HG02759 (cell line): ENCODE measurements around the gene MTHFD2L.
"Not testable (repeated sequence)": the region's sequence is repeated elsewhere in the genome, so short reads cannot be mapped to it uniquely, and the experiment has no call there.

Experiments
- ATAC-seq: cut with Tn5 transposase; IDR thresholded peaks from one replicate; pipeline ENCODE4 v1.9.1; 2021; ENCODE audit warnings: mild to moderate bottlenecking, moderate library complexity; ENCODE audit not compliant: unreplicated experiment

The MTHFD2L gene

GRCh38 chr4:74132188-74132587, 25.7 kb upstream of the MTHFD2L start:
- ATAC-seq, result not testable (repeated sequence)

DNA sequence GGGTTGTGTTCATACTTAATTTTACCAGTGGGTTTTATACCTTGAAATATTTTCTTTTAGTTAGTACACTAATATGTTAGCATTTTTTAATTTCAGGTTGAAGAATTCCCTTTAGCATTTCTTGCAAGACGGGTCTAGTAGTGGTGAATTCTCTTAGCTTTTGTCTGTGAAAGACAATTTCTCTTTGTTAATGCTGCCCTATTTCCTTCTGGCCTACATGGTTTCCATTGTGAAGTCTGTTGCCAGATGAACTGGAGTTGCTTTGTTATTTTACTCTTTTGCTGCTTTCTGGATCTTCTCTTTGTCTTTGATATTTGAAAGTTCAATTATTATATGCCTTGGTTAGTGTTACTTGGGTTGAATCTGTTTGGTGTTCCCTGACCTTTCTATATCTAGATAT, 25.0 kb upstream of the MTHFD2L start:
- no peak for ATAC-seq

- no peak for ATAC-seq
Observed at GRCh38 chr4:74133786-74134499, 24.0 kb upstream of the MTHFD2L start.

DNA sequence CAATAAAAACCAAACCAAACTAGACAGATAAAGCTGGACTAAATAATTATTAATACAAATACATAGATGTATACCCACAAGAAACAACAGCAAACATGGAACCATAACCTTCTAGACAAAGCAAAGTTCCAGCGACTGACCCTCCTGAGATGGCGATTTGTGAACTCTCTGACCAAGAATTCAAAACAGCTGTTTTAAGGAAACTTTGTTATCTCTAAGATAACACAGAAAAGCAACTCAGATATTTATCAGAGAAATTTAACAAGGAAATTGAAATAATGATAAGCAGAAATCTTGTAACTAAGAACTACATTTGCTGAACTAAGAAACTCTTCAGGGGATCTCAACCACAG, 23.4 kb upstream of the MTHFD2L start:
- no peak for ATAC-seq

DNA sequence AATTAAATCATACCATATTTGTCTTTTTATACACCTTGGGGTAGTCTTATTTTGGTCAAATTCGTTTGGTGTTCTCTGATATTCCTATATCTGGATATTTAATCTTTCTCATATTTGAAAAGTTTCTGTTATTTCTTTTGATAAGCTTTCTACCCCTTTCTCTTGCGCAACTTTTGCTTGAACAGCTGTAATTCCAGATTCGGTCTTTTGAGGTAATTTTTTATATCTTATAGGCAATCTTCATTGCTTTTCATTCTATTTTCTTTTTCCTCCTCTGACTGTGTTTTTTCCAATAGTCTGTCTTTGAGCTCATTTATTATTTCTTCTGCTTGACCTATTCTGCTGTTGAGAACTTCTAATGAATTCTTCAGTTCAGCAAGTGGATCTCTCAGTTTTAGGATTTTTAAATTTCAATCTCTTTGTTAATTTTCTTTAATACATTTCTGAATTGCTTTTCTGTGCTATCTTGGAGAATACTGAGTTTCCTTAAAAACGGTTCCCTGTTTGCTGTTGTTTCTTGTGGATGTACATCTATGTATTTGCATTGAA, 11.3 kb upstream of the MTHFD2L start:
- no peak for ATAC-seq

- ATAC-seq, result no peak
Observed at GRCh38 chr4:74148205-74148604, 9.7 kb upstream of the MTHFD2L start.

GRCh38 chr4:74152836-74153235, 5.1 kb upstream of the MTHFD2L start:
- ATAC-seq, result no peak

- no peak for ATAC-seq
Observed at GRCh38 chr4:74156521-74156920, 1.4 kb upstream of the MTHFD2L start.

DNA sequence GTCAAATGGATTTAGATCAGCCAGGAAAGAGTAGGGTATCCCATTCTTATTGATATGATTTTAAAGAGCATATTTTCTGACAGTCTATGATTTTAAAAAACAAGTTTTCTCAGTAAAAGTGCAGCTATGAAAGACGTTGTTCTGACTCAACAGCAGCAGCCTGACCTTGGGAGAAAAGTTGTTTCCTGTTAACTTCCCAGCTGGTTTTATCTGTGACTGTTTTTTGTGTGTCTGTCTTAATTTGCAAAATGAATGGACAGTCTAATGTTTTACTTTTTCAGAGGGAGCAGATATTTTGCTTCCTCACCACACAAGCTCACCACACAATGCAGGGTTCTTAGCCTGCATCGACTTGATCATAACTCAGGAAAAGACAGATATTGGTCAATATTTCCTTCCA, 764 bp upstream of the MTHFD2L start:
- no peak for ATAC-seq

GRCh38 chr4:74158466-74159142, 686 bp downstream of the MTHFD2L start:
- no peak for ATAC-seq

GRCh38 chr4:74159143-74159709, 1.3 kb downstream of the MTHFD2L start:
- no peak for ATAC-seq

GRCh38 chr4:74161666-74162450, 3.9 kb downstream of the MTHFD2L start:
- ATAC-seq, result no peak

- ATAC-seq, result no peak
Observed at GRCh38 chr4:74166135-74166534, 8.2 kb downstream of the MTHFD2L start.

- ATAC-seq, result no peak
Observed at GRCh38 chr4:74166818-74167217, 8.9 kb downstream of the MTHFD2L start.

GRCh38 chr4:74167585-74167984, 9.7 kb downstream of the MTHFD2L start:
- ATAC-seq, result no peak

DNA sequence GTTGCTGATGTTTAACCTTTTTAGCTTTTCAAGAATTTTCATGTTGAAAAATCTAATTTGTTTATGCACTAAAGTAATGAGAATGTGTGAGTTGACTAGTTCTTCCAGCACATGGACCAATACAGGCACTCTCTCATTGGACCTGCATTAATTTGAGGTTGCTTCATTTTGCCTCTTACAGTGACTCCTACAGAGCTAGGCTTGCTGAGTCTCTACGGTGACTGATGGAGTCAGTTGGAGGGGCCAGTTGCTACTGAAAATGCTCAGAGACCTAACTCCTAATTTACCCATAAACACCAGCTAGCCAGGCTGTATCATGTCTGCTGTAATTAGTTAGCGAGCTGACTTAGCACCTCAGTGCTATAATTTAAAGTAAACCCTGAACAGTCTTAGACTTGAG, 10.9 kb downstream of the MTHFD2L start:
- ATAC-seq, result no peak

DNA sequence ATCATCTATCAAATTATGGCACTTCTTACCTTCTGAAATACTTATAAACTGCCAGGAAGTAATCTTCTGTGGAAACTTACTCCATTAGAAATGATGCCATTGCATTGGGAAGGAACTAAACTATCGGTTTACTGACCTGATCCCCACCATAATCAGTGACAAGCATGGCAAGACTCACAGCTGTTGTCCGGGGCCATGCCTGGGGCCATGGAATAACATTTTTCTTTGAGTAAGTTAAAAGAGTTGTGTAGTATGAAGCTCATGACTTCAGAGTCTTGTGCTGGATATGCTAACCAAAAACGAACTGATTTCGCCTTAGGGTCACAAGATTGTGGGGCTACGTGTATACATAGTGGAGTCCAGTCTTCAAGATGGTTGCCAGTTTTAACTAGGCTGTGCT, 15.4 kb downstream of the MTHFD2L start:
- ATAC-seq, result no peak

GRCh38 chr4:74174421-74174820, 16.5 kb downstream of the MTHFD2L start:
- ATAC-seq, result no peak

- no peak for ATAC-seq
Observed at GRCh38 chr4:74174941-74175340, 17.0 kb downstream of the MTHFD2L start.

GRCh38 chr4:74175379-74175778, 17.5 kb downstream of the MTHFD2L start:
- ATAC-seq, result no peak

GRCh38 chr4:74178798-74179197, 20.9 kb downstream of the MTHFD2L start:
- no peak for ATAC-seq
